Measurements from ENCODE around the gene MRPL28. TPM values are rescaled to one million over a fixed set of nuclear protein-coding genes. Genes with fewer than 3 reads are reported as not detected.

Gene MRPL28
- total RNA-seq, 1 experiment from 2014 or later: 61.4 TPM

GRCh38 chr16:345772-346171 is 24.6 kb downstream of the MRPL28 start:
- intact Hi-C loops (cut with micrococcal nuclease): no loop called here
- Histone ChIP-seq H2AFZ (ENCODE audit: low read depth, low read length, poor library complexity, severe bottlenecking) (no peak overlapping the region), H3K9me3 (ENCODE audit: control insufficient read depth in 1 of 2, insufficient read depth in 1 of 2, low read depth in 1 of 2, low read length in 2 of 2) (no peaks in the 10 kb centered on the region), H3K36me3 (ENCODE audit: control insufficient read depth in 1 of 2, insufficient read depth in 2 of 2, low read length in 2 of 2) (peaks cover 0 to 11% of the 10 kb centered on the region in 2 experiments; a peak in 1 of 4 replicates), H3K4me3 (replicated peaks in 1 of 2; ENCODE audit: low read depth in 1 of 2, low read length in 2 of 2) (no peak overlapping the region), H3K79me2 (ENCODE audit: insufficient read depth, low read length) (peaks cover 82% of the 10 kb centered on the region), H3K9me2 (ENCODE audit: insufficient read depth) (no peaks in the 10 kb centered on the region), H3K27ac (ENCODE audit: low read depth, low read length) (no peak overlapping the region), H3K4me1 (ENCODE audit: control insufficient read depth in 1 of 2, insufficient read depth in 2 of 2, low read length in 2 of 2) (no peaks in the 10 kb centered on the region), H4K20me1 (ENCODE audit: insufficient read depth) (no peaks in the 10 kb centered on the region), H3K27me3 (ENCODE audit: insufficient read depth, low read length) (no peaks in the 10 kb centered on the region), H3K9ac (ENCODE audit: low read length) (no peak overlapping the region), H3K4me2 (ENCODE audit: low read length) (no peak overlapping the region)
- TF ChIP-seq ZBTB33 (IDR thresholded peaks at IDR 0.05; ENCODE audit: extremely low read depth, insufficient replicate concordance, low read length) (no peak), MAX (IDR thresholded peaks at IDR 0.05) (no peak), CEBPB (IDR thresholded peaks at IDR 0.05; ENCODE audit: low read depth) (no peak), EZH2 (IDR thresholded peaks at IDR 0.05) (no peak), JUND (IDR thresholded peaks at IDR 0.05) (no peak), YY1 (IDR thresholded peaks at IDR 0.05; ENCODE audit: extremely low read depth, insufficient replicate concordance, low read depth, low read length) (no peak), SP1 (IDR thresholded peaks at IDR 0.05; ENCODE audit: low read depth) (no peak), FOSL1 (IDR thresholded peaks at IDR 0.05; ENCODE audit: low read depth) (no peak), RAD21 (IDR thresholded peaks at IDR 0.05; ENCODE audit: low read depth) (no peak), TCF7L2 (IDR thresholded peaks at IDR 0.05; ENCODE audit: borderline replicate concordance, extremely low read depth, insufficient read depth, insufficient read length) (no peak), ELF1 (IDR thresholded peaks at IDR 0.05; ENCODE audit: borderline replicate concordance, low read depth) (no peak), ATF3 (IDR thresholded peaks at IDR 0.05) (no peak), ZFX (IDR thresholded peaks at IDR 0.05) (no peak), CTCF (IDR thresholded peaks at IDR 0.05 in 2 of 3, conservative IDR thresholded peaks at IDR 0.05 in 1 of 3; ENCODE audit: borderline replicate concordance in 1 of 3, insufficient read depth in 1 of 3, low read depth in 2 of 3, low read length in 2 of 3) (no peak), SIN3A (IDR thresholded peaks at IDR 0.05; ENCODE audit: low read depth) (no peak), SRF (IDR thresholded peaks at IDR 0.05; ENCODE audit: low read depth) (no peak), EZH2phosphoT487 (IDR thresholded peaks at IDR 0.05; ENCODE audit: borderline replicate concordance) (no peak), CBX3 (IDR thresholded peaks at IDR 0.05; ENCODE audit: low read depth) (no peak), REST (IDR thresholded peaks at IDR 0.05; ENCODE audit: low read depth) (no peak)
- ChIA-PET CTCF (no interaction called here), RAD21 (ENCODE audit: low non-redundant PET in 1 of 2, low total read pairs in 2 of 2, uncharacterized antibody in 2 of 2, unreplicated experiment in 2 of 2) (no interaction called here), POLR2A (no interaction called here)
- no TSS peak for BruUV-seq (replicated peaks)
- ATAC-seq: no peak
- DNase-seq (ENCODE audit: low read depth, low spot score): no peak

All from HCT116 (cell line).